WTC11 (cell line): ENCODE results near the gene C1orf167. TPM values are rescaled to one million over a fixed set of nuclear protein-coding genes. Genes with fewer than 3 reads are reported as not detected.

ENCODE experiments used
- ATAC-seq: fragments of 200-7000 bp; cut with Tn5 transposase; 2 replicates; pipeline ENCODE4 v1.10.0; 2021; ENCODE audit warnings: mild to moderate bottlenecking, moderate library complexity
- CTCF ChIA-PET: fragments of 300-600 bp; sonication (Branson Sonifier 250); formaldehyde crosslinking; loops from one replicate; lab custom pipeline; 2021; ENCODE audit warnings: antibody characterized with exemption; lab: Charles Lee
- POLR2A ChIA-PET: fragments of 350-600 bp; sonication (Branson Sonifier 250); formaldehyde crosslinking; loops from one replicate; lab custom pipeline; 2021; ENCODE audit warnings: antibody characterized with exemption; lab: Charles Lee
- DNase-seq: peaks from one replicate; pipeline ENCODE4 v3.0.0; 2021; ENCODE audit warnings: low spot score
- H3K27ac Mint-ChIP-seq: 2 replicates; pipeline ENCODE4 v1.8.0; 2021; ENCODE audit warnings: mixed read lengths
- H3K27me3 Mint-ChIP-seq: 2 replicates; pipeline ENCODE4 v1.8.0; 2021; ENCODE audit warnings: low read depth, mild to moderate bottlenecking, moderate library complexity, mixed read lengths
- H3K36me3 Mint-ChIP-seq: 2 replicates; pipeline ENCODE4 v1.8.0; 2021; ENCODE audit warnings: mixed read lengths
- H3K4me1 Mint-ChIP-seq: 2 replicates; pipeline ENCODE4 v1.8.0; 2022; ENCODE audit warnings: mixed read lengths
- H3K4me3 Mint-ChIP-seq: 2 replicates; pipeline ENCODE4 v1.8.0; 2021; ENCODE audit warnings: mild to moderate bottlenecking, moderate library complexity, mixed read lengths
- H3K9me3 Mint-ChIP-seq: 2 replicates; pipeline ENCODE4 v1.8.0; 2021; ENCODE audit warnings: mixed read lengths
- ATF1 ChIP-seq: sonication (generic); formaldehyde crosslinking; IDR thresholded peaks from 2 replicates; pipeline ENCODE4 v1.8.1; 2023; ENCODE audit warnings: mild to moderate bottlenecking, moderate library complexity, missing genetic modification reagents
- CBFB ChIP-seq: sonication (generic); formaldehyde crosslinking; IDR thresholded peaks from 2 replicates; pipeline ENCODE4 v1.8.1; 2022; ENCODE audit warnings: mild to moderate bottlenecking, low read depth, missing genetic modification reagents
- ELF4 ChIP-seq: sonication (generic); formaldehyde crosslinking; IDR thresholded peaks from 2 replicates; pipeline ENCODE4 v1.8.1; 2022; ENCODE audit warnings: low read depth, mild to moderate bottlenecking, moderate library complexity, missing genetic modification reagents
- HMGXB4 ChIP-seq: sonication (generic); formaldehyde crosslinking; IDR thresholded peaks from 2 replicates; pipeline ENCODE4 v1.8.1; 2023; ENCODE audit warnings: mild to moderate bottlenecking, moderate library complexity, missing genetic modification reagents
- IRF2 ChIP-seq: sonication (generic); formaldehyde crosslinking; IDR thresholded peaks from 2 replicates; pipeline ENCODE4 v1.8.0; 2022; ENCODE audit warnings: low read depth, missing genetic modification reagents, borderline replicate concordance
- KAT7 ChIP-seq: sonication (generic); formaldehyde crosslinking; IDR thresholded peaks from 2 replicates; pipeline ENCODE4 v1.8.1; 2023; ENCODE audit warnings: missing genetic modification reagents, mild to moderate bottlenecking, borderline replicate concordance
- MAX ChIP-seq: sonication (generic); formaldehyde crosslinking; IDR thresholded peaks from 2 replicates; pipeline ENCODE4 v1.8.0; 2022; ENCODE audit warnings: mild to moderate bottlenecking, missing genetic modification reagents
- MYBL2 ChIP-seq: sonication (generic); formaldehyde crosslinking; IDR thresholded peaks from 2 replicates; pipeline ENCODE4 v1.8.1; 2023; ENCODE audit warnings: mild to moderate bottlenecking, moderate library complexity, missing genetic modification reagents
- NFATC4 ChIP-seq: fragments of 250-450 bp; sonication (Bioruptor Pico); IDR thresholded peaks from 2 replicates; pipeline ENCODE4 v1.9.0; 2021; ENCODE audit warnings: mild to moderate bottlenecking
- RORB ChIP-seq: fragments of 250-450 bp; sonication (Bioruptor Pico); IDR thresholded peaks from 2 replicates; pipeline ENCODE4 v1.9.0; 2021; ENCODE audit warnings: mild to moderate bottlenecking
- SMAD4 ChIP-seq: sonication (generic); formaldehyde crosslinking; IDR thresholded peaks from 2 replicates; pipeline ENCODE4 v1.8.0; 2022; ENCODE audit warnings: mild to moderate bottlenecking, missing genetic modification reagents
- SP1 ChIP-seq: sonication (generic); formaldehyde crosslinking; conservative IDR thresholded peaks from 2 replicates; pipeline ENCODE4 v1.8.1; 2022; ENCODE audit warnings: missing genetic modification reagents
- USF1 ChIP-seq: sonication (generic); formaldehyde crosslinking; IDR thresholded peaks from 2 replicates; pipeline ENCODE4 v1.8.0; 2022; ENCODE audit warnings: mild to moderate bottlenecking, missing genetic modification reagents
- ZMAT4 ChIP-seq: fragments of 250-450 bp; sonication (Bioruptor Pico); IDR thresholded peaks from 2 replicates; pipeline ENCODE4 v1.9.0; 2021; ENCODE audit warnings: mild to moderate bottlenecking
- ZNF219 ChIP-seq: sonication (generic); formaldehyde crosslinking; IDR thresholded peaks from 2 replicates; pipeline ENCODE4 v1.8.0; 2023; ENCODE audit warnings: missing genetic modification reagents, mild to moderate bottlenecking, borderline replicate concordance
- ZSCAN18 ChIP-seq: fragments of 250-450 bp; sonication (Bioruptor Pico); IDR thresholded peaks from 2 replicates; pipeline ENCODE4 v2.1.2; 2022; ENCODE audit warnings: mild to moderate bottlenecking, moderate library complexity
- total RNA-seq: library from RNA; stranded (reverse); gene quantifications from 3 replicates; pipeline ENCODE4 v1.2.3, GENCODE V29; 2021
- TF ChIP-seq, protein P1 (sequence below): sonication (generic); formaldehyde crosslinking; IDR thresholded peaks from 2 replicates; pipeline ENCODE4 v1.8.1; 2022; ENCODE audit warnings: mild to moderate bottlenecking, missing genetic modification reagents, moderate library complexity, borderline replicate concordance
- TF ChIP-seq, protein P2 (sequence below): sonication (generic); formaldehyde crosslinking; IDR thresholded peaks from 2 replicates; pipeline ENCODE4 v1.8.1; 2023; ENCODE audit warnings: mild to moderate bottlenecking, missing genetic modification reagents, borderline replicate concordance
- TF ChIP-seq, protein P3 (sequence below): sonication (generic); formaldehyde crosslinking; IDR thresholded peaks from 2 replicates; pipeline ENCODE4 v1.8.1; 2022; ENCODE audit warnings: mild to moderate bottlenecking, moderate library complexity, missing genetic modification reagents
- TF ChIP-seq, protein P4 (sequence below): sonication (generic); formaldehyde crosslinking; IDR thresholded peaks from 2 replicates; pipeline ENCODE4 v1.8.0; 2022; ENCODE audit warnings: missing genetic modification reagents

The C1orf167 gene
- total RNA-seq, 1 experiment from 2014 or later = 1.2 TPM

GRCh38 chr1:11833900-11834299 is 71.9 kb downstream of the C1orf167 start:
- Mint-ChIP-seq H3K27ac (peak overlapping the region; percentile 54; the same call in 1 of the 2 replicates), H3K4me1 (no peaks in the 10 kb centered on the region), H3K9me3 (no peaks in the 10 kb centered on the region), H3K36me3 (peaks cover 65% of the 10 kb centered on the region)
- CTCF ChIA-PET = no interaction called here
- no peak for DNase-seq
- no peak for TF ChIP-seq MYBL2 (CRISPR knock-in tag)
- TF ChIP-seq, protein P1, sequence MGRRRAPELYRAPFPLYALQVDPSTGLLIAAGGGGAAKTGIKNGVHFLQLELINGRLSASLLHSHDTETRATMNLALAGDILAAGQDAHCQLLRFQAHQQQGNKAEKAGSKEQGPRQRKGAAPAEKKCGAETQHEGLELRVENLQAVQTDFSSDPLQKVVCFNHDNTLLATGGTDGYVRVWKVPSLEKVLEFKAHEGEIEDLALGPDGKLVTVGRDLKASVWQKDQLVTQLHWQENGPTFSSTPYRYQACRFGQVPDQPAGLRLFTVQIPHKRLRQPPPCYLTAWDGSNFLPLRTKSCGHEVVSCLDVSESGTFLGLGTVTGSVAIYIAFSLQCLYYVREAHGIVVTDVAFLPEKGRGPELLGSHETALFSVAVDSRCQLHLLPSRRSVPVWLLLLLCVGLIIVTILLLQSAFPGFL (CRISPR knock-in tag) = no peak
- TF ChIP-seq, protein P2, sequence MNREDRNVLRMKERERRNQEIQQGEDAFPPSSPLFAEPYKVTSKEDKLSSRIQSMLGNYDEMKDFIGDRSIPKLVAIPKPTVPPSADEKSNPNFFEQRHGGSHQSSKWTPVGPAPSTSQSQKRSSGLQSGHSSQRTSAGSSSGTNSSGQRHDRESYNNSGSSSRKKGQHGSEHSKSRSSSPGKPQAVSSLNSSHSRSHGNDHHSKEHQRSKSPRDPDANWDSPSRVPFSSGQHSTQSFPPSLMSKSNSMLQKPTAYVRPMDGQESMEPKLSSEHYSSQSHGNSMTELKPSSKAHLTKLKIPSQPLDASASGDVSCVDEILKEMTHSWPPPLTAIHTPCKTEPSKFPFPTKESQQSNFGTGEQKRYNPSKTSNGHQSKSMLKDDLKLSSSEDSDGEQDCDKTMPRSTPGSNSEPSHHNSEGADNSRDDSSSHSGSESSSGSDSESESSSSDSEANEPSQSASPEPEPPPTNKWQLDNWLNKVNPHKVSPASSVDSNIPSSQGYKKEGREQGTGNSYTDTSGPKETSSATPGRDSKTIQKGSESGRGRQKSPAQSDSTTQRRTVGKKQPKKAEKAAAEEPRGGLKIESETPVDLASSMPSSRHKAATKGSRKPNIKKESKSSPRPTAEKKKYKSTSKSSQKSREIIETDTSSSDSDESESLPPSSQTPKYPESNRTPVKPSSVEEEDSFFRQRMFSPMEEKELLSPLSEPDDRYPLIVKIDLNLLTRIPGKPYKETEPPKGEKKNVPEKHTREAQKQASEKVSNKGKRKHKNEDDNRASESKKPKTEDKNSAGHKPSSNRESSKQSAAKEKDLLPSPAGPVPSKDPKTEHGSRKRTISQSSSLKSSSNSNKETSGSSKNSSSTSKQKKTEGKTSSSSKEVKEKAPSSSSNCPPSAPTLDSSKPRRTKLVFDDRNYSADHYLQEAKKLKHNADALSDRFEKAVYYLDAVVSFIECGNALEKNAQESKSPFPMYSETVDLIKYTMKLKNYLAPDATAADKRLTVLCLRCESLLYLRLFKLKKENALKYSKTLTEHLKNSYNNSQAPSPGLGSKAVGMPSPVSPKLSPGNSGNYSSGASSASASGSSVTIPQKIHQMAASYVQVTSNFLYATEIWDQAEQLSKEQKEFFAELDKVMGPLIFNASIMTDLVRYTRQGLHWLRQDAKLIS = no peak
- TF ChIP-seq, protein P3, sequence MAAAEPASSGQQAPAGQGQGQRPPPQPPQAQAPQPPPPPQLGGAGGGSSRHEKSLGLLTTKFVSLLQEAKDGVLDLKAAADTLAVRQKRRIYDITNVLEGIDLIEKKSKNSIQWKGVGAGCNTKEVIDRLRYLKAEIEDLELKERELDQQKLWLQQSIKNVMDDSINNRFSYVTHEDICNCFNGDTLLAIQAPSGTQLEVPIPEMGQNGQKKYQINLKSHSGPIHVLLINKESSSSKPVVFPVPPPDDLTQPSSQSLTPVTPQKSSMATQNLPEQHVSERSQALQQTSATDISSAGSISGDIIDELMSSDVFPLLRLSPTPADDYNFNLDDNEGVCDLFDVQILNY (CRISPR knock-in tag) = no peak
- no peak for TF ChIP-seq ZSCAN18 (CRISPR knock-in tag)
- TF ChIP-seq ZMAT4 (CRISPR knock-in tag) = no peak
- no peak for TF ChIP-seq ELF4 (CRISPR knock-in tag)
- no peak for TF ChIP-seq HMGXB4 (CRISPR knock-in tag)
- no peak for TF ChIP-seq RORB (CRISPR knock-in tag)
- TF ChIP-seq IRF2 (CRISPR knock-in tag) = no peak
- TF ChIP-seq, protein P4, sequence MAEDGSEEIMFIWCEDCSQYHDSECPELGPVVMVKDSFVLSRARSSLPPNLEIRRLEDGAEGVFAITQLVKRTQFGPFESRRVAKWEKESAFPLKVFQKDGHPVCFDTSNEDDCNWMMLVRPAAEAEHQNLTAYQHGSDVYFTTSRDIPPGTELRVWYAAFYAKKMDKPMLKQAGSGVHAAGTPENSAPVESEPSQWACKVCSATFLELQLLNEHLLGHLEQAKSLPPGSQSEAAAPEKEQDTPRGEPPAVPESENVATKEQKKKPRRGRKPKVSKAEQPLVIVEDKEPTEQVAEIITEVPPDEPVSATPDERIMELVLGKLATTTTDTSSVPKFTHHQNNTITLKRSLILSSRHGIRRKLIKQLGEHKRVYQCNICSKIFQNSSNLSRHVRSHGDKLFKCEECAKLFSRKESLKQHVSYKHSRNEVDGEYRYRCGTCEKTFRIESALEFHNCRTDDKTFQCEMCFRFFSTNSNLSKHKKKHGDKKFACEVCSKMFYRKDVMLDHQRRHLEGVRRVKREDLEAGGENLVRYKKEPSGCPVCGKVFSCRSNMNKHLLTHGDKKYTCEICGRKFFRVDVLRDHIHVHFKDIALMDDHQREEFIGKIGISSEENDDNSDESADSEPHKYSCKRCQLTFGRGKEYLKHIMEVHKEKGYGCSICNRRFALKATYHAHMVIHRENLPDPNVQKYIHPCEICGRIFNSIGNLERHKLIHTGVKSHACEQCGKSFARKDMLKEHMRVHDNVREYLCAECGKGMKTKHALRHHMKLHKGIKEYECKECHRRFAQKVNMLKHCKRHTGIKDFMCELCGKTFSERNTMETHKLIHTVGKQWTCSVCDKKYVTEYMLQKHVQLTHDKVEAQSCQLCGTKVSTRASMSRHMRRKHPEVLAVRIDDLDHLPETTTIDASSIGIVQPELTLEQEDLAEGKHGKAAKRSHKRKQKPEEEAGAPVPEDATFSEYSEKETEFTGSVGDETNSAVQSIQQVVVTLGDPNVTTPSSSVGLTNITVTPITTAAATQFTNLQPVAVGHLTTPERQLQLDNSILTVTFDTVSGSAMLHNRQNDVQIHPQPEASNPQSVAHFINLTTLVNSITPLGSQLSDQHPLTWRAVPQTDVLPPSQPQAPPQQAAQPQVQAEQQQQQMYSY = no peak
- no peak for TF ChIP-seq KAT7 (CRISPR knock-in tag)
- no peak for TF ChIP-seq SP1
- TF ChIP-seq MAX (CRISPR knock-in tag) = no peak
- no peak for TF ChIP-seq USF1
- no peak for TF ChIP-seq ZNF219 (CRISPR knock-in tag)
- TF ChIP-seq ATF1 (CRISPR knock-in tag) = no peak
- no peak for TF ChIP-seq SMAD4
- TF ChIP-seq NFATC4 (CRISPR knock-in tag) = no peak
- TF ChIP-seq CBFB (CRISPR knock-in tag) = no peak
- TF ChIP-seq, all 79 proteins: peak for 0
- ATAC-seq = no peak
- POLR2A ChIA-PET = no interaction called here
- H3K27me3 Mint-ChIP-seq = no peaks in the 10 kb centered on the region
- no peak overlapping the region for H3K4me3 Mint-ChIP-seq
